ENCODE data around the gene CMTR1.
"Not testable (repeated sequence)": the region's sequence is repeated elsewhere in the genome, so short reads cannot be mapped to it uniquely, and the experiment has no call there.

CMTR1 gene

GRCh38 chr6:37493661-37493995 lies 60.6 kb downstream of the CMTR1 start:
- in situ Hi-C loops (cut with HindIII; ENCODE audit: low pct_ligation_motif_present, low sequenced_read_pairs) = no loop called here
- Histone ChIP-seq H3K27me3 (replicated peaks) (no peaks in the 10 kb centered on the region), H3K27ac (no peak overlapping the region), H3K36me3 (replicated peaks) (no peaks in the 10 kb centered on the region), H3K4me3 (ENCODE audit: low read depth, low read length) (no peak overlapping the region)
- no peak for DNase-seq
- TF ChIP-seq CTCF (IDR thresholded peaks at IDR 0.05; ENCODE audit: low read depth, low read length, missing control alignments) = no peak

- in situ Hi-C loops (cut with HindIII; ENCODE audit: low pct_ligation_motif_present, low sequenced_read_pairs) = no loop called here
- H3K4me3 ChIP-seq (ENCODE audit: low read depth, low read length) = no peak overlapping the region
Observed at GRCh38 chr6:37495244-37495934, 62.4 kb downstream of the CMTR1 start.

GRCh38 chr6:37496951-37497885 lies 64.2 kb downstream of the CMTR1 start:
- in situ Hi-C loops (cut with HindIII; ENCODE audit: low pct_ligation_motif_present, low sequenced_read_pairs) = no loop called here
- no peak for TF ChIP-seq CTCF (IDR thresholded peaks at IDR 0.05; ENCODE audit: low read depth, low read length, missing control alignments)
- Histone ChIP-seq H3K27me3 (replicated peaks) (no peaks in the 10 kb centered on the region), H3K27ac (no peak overlapping the region), H3K36me3 (replicated peaks) (no peaks in the 10 kb centered on the region), H3K4me3 (ENCODE audit: low read depth, low read length) (no peak overlapping the region)
- no peak for DNase-seq

More at GRCh38 chr6:37495244-37495934, 62.4 kb downstream of the CMTR1 start:
- no peak for TF ChIP-seq CTCF (IDR thresholded peaks at IDR 0.05; ENCODE audit: low read depth, low read length, missing control alignments)
- Histone ChIP-seq H3K27me3 (replicated peaks) (no peaks in the 10 kb centered on the region), H3K27ac (no peak overlapping the region), H3K36me3 (replicated peaks) (no peaks in the 10 kb centered on the region)
- no peak for DNase-seq

GRCh38 chr6:37499433-37500293 lies 66.6 kb downstream of the CMTR1 start, which contains the start of gene CCDC167:
Gene CCDC167 (minus strand): TSS chr6:37499893. CDS start chr6:37499863, 30 bp downstream.
- in situ Hi-C loops (cut with HindIII; ENCODE audit: low pct_ligation_motif_present, low sequenced_read_pairs) = no loop called here
- DNase-seq = peak; percentile 95
- peak within 1 kb of the TSS; percentile 1 for H3K27ac ChIP-seq
- no peaks in the 10 kb centered on the region for H3K27me3 ChIP-seq (replicated peaks)
- no peaks in the 10 kb centered on the region for H3K36me3 ChIP-seq (replicated peaks)
- no peak for TF ChIP-seq CTCF (IDR thresholded peaks at IDR 0.05; ENCODE audit: low read depth, low read length, missing control alignments)
- H3K4me3 ChIP-seq (ENCODE audit: low read depth, low read length) = peak within 1 kb of the TSS; percentile 78

- no peak for DNase-seq
- no peak for TF ChIP-seq CTCF (IDR thresholded peaks at IDR 0.05; ENCODE audit: low read depth, low read length, missing control alignments)
- H3K4me3 ChIP-seq (ENCODE audit: low read depth, low read length) = peak overlapping the region; percentile 78
- H3K36me3 ChIP-seq (replicated peaks) = no peaks in the 10 kb centered on the region
- in situ Hi-C loops (cut with HindIII; ENCODE audit: low pct_ligation_motif_present, low sequenced_read_pairs) = no loop called here
- H3K27ac ChIP-seq = no peak overlapping the region
- H3K27me3 ChIP-seq (replicated peaks) = no peaks in the 10 kb centered on the region
Observed at GRCh38 chr6:37500294-37500608, 67.2 kb downstream of the CMTR1 start.

GRCh38 chr6:37500904-37501303 lies 67.9 kb downstream of the CMTR1 start:
- H3K36me3 ChIP-seq (replicated peaks); H3K4me3 ChIP-seq (ENCODE audit: low read depth, low read length); H3K27me3 ChIP-seq (replicated peaks); DNase-seq; H3K27ac ChIP-seq; in situ Hi-C loops (cut with HindIII; ENCODE audit: low pct_ligation_motif_present, low sequenced_read_pairs): not testable (repeated sequence)
